Liver (tissue), 10 donors: ENCODE results near the gene PRSS58. TPM values are rescaled to one million over a fixed set of nuclear protein-coding genes. Genes with fewer than 3 reads are reported as not detected.

Source experiments
- DNase-seq: peaks from one replicate; pipeline ENCODE4 v3.0.0-alpha.2; 2017; ENCODE audit warnings: low spot score
- H3K27ac ChIP-seq, 2 donors: one replicate each; pipeline ENCODE4 v1.7.0; 2013; ENCODE audit warnings: inconsistent platforms in 2 of 2, low read length in 2 of 2, control low read depth in 1 of 2, low read depth in 1 of 2, mild to moderate bottlenecking in 1 of 2
- H3K27me3 ChIP-seq, 4 donors: one replicate each; pipeline versions ENCODE4 v1.6.1 to v1.7.0; 2013; ENCODE audit warnings: low read length in 3 of 4, inconsistent platforms in 1 of 4, mild to moderate bottlenecking in 1 of 4, moderate library complexity in 1 of 4; ENCODE audit not compliant: control insufficient read depth in 4 of 4, insufficient read depth in 4 of 4
- H3K36me3 ChIP-seq, 4 donors: one replicate each; pipeline versions ENCODE4 v1.6.1 to v1.7.0; 2013; ENCODE audit warnings: low read length in 3 of 4, mild to moderate bottlenecking in 3 of 4, low read depth in 1 of 4, moderate library complexity in 1 of 4; ENCODE audit not compliant: control insufficient read depth in 4 of 4, insufficient read depth in 3 of 4
- H3K4me1 ChIP-seq, 4 donors: one replicate each; pipeline versions ENCODE4 v1.6.1 to v1.7.0; 2013; ENCODE audit warnings: low read length in 3 of 4, mild to moderate bottlenecking in 3 of 4, moderate library complexity in 1 of 4; ENCODE audit not compliant: control insufficient read depth in 4 of 4, insufficient read depth in 4 of 4
- H3K4me3 ChIP-seq, 3 donors: one replicate each; pipeline versions ENCODE4 v1.6.1 to v1.7.0; 2013; ENCODE audit warnings: low read length in 3 of 3, control low read depth in 1 of 3, low read depth in 1 of 3, mild to moderate bottlenecking in 1 of 3
- H3K9ac ChIP-seq, 2 donors: one replicate each; pipeline ENCODE4 v1.7.0; 2013; ENCODE audit warnings: low read length in 2 of 2, mild to moderate bottlenecking in 2 of 2, moderate library complexity in 2 of 2, control low read depth in 1 of 2, low read depth in 1 of 2
- H3K9me3 ChIP-seq, 4 donors: one replicate each; pipeline versions ENCODE4 v1.6.1 to v1.7.0; 2013; ENCODE audit warnings: low read length in 3 of 4; ENCODE audit not compliant: control insufficient read depth in 4 of 4
- ATF3 ChIP-seq: IDR thresholded peaks from 2 replicates; pipeline ENCODE4 v1.6.1; 2016; ENCODE audit warnings: antibody characterized with exemption
- CTCF ChIP-seq: fragments of 150-350 bp; IDR thresholded peaks from 2 replicates; pipeline ENCODE4 v1.5.1; 2017; ENCODE audit warnings: improper control_type of control experiment, low read depth, low read length; ENCODE audit not compliant: missing input control
- EGR1 ChIP-seq, 2 donors: IDR thresholded peaks; 2 replicates each; pipeline ENCODE4 v1.6.1; 2016 to 2018; ENCODE audit warnings: antibody characterized with exemption in 2 of 2, low read depth in 2 of 2
- FOXA1 ChIP-seq: IDR thresholded peaks from 2 replicates; pipeline ENCODE4 v1.6.1; 2016; ENCODE audit warnings: antibody characterized with exemption
- FOXA2 ChIP-seq: IDR thresholded peaks from 2 replicates; pipeline ENCODE4 v1.6.1; 2016; ENCODE audit warnings: antibody characterized with exemption
- HNF4G ChIP-seq: IDR thresholded peaks from 2 replicates; pipeline ENCODE4 v1.6.1; 2016; ENCODE audit warnings: antibody characterized with exemption
- MAX ChIP-seq: IDR thresholded peaks from 2 replicates; pipeline ENCODE4 v1.6.1; 2016; ENCODE audit warnings: antibody characterized with exemption
- NR2F2 ChIP-seq: IDR thresholded peaks from 2 replicates; pipeline ENCODE4 v1.6.1; 2016; ENCODE audit warnings: antibody characterized with exemption
- RAD21 ChIP-seq, 2 donors: IDR thresholded peaks; 2 replicates each; pipeline ENCODE4 v1.6.1; 2016; ENCODE audit warnings: antibody characterized with exemption in 2 of 2, mild to moderate bottlenecking in 2 of 2
- REST ChIP-seq: IDR thresholded peaks from 2 replicates; pipeline ENCODE4 v1.6.1; 2016; ENCODE audit warnings: antibody characterized with exemption, mild to moderate bottlenecking
- RXRA ChIP-seq, 2 donors: IDR thresholded peaks; 2 replicates each; pipeline ENCODE4 v1.6.1; 2017 to 2018; ENCODE audit warnings: antibody characterized with exemption in 2 of 2, mild to moderate bottlenecking in 1 of 2
- SP1 ChIP-seq: IDR thresholded peaks from 2 replicates; pipeline ENCODE4 v1.6.1; 2018; ENCODE audit warnings: antibody characterized with exemption, mild to moderate bottlenecking
- TAF1 ChIP-seq: conservative IDR thresholded peaks from 2 replicates; pipeline ENCODE4 v1.6.1; 2016; ENCODE audit warnings: antibody characterized with exemption, mild to moderate bottlenecking
- YY1 ChIP-seq: IDR thresholded peaks from 2 replicates; pipeline ENCODE4 v1.6.1; 2016; ENCODE audit warnings: antibody characterized with exemption, mild to moderate bottlenecking
- ZBTB33 ChIP-seq: IDR thresholded peaks from 2 replicates; pipeline ENCODE4 v1.6.1; 2016; ENCODE audit warnings: antibody characterized with exemption
- WGBS: extraction: QIAGEN DNeasy Blood & Tissue Kit; methylation state at CpG from one replicate; pipeline ENCODE4 v1.1.7; 2013; 5-methylcytosine and 5-hydroxymethylcytosine counted together
- polyA plus RNA-seq, 2 donors: library from polyadenylated mRNA; stranded (reverse) in 1 of 2; unstranded in 1 of 2; fragments of 200-250 nt in 1 of 2; fragments of >200 nt in 1 of 2; fragmentation: Nextera tagmentation in 1 of 2; extraction: Ambion mirVana in 1 of 2; gene quantifications; one replicate each; pipeline versions ENCODE4 v1.2.1 to v1.2.3, GENCODE V29; 2013 to 2015
- small RNA-seq: library from RNA; depleted of rRNA; stranded (forward); fragments of <200 nt; gene quantifications from one replicate; pipeline ENCODE3, GENCODE V24; 2014
- total RNA-seq, 2 donors: library from RNA; depleted of rRNA; stranded (reverse); fragments of >200 nt; gene quantifications; one replicate each; pipeline ENCODE4 v1.2.3, GENCODE V29; 2014
- donor health status: healthy.
- donor health status: healthy.
- donor health status: healthy.
- donor health status: healthy.
- donor health status: healthy.

PRSS58 gene
- total and polyA plus RNA-seq, 4 donors = not detected

- Histone ChIP-seq H3K9me3 (peaks cover 0 to 3% (median 0%) of the 10 kb centered on the region in 4 donors), H3K4me3 (no peak overlapping the region), H3K9ac (no peak overlapping the region), H3K27me3 (peaks cover 0 to 3% (median 0%) of the 10 kb centered on the region in 4 donors), H3K27ac (no peak overlapping the region), H3K4me1 (no peaks in the 10 kb centered on the region), H3K36me3 (no peaks in the 10 kb centered on the region)
- TF ChIP-seq REST (no peak), MAX (no peak), CTCF (no peak), ZBTB33 (no peak), EGR1 (IDR thresholded peaks at IDR 0.05; ENCODE audit: low read depth in 2 of 2) (no peak), TAF1 (no peak), SP1 (no peak), YY1 (no peak), FOXA2 (no peak), ATF3 (no peak), FOXA1 (no peak), RXRA (IDR thresholded peaks at IDR 0.05) (no peak), RAD21 (IDR thresholded peaks at IDR 0.05) (no peak), HNF4G (no peak), NR2F2 (no peak)
- WGBS = 35% methylated on average over 1 of the region's 1 CpG
- no peak for DNase-seq
Measured at GRCh38 chr7:142228537-142229104, 29.2 kb downstream of the PRSS58 start.

Small RNAs within 50 kb of the gene (small RNA-seq; reads per million reads assigned to genes)
- gene TRBV1 = not detected

Other genes starting within 250 kb of the PRSS58 start
- gene MGAM2, start 146.3 kb downstream of the PRSS58 start, total RNA-seq = under 1 TPM; 0.09 to 0.59 TPM
- under 1 TPM; 0.09 to 0.13 TPM for gene MGAM2, start 146.3 kb downstream of the PRSS58 start, polyA plus RNA-seq